ENCODE results near the gene PSORS1C1. TPM values are rescaled to one million over a fixed set of nuclear protein-coding genes. Genes with fewer than 3 reads are reported as not detected.

Gene PSORS1C1, protein sequence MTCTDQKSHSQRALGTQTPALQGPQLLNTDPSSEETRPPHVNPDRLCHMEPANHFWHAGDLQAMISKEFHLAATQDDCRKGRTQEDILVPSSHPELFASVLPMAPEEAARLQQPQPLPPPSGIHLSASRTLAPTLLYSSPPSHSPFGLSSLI
- total RNA-seq (2022; extraction: Qiagen RNA extraction) = 4.1 to 5.9 TPM (median 4.6 TPM) in 5 replicates

DNA sequence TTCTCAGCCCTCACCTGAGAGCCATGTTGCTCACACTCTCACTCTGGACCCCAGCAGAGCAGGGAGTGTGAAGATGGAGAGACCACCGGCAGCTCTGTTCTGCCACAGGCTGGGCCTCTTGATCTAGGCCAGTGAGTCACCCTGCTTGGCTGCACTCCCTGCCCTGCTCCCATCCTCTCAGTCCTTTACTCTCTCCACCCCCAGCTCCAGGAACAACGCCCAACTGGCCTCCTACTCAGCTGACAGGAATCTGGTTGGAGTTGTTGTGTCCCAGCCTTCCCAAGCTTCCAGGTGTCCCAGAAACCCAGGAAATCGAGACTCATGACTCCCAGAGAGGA is at the start of gene PSORS1C1:
PSORS1C1 (plus strand) TSS at position 260 of the 338 bp plus-strand sequence. CDS start 14,833 bp downstream, outside the sequence.

DNA sequence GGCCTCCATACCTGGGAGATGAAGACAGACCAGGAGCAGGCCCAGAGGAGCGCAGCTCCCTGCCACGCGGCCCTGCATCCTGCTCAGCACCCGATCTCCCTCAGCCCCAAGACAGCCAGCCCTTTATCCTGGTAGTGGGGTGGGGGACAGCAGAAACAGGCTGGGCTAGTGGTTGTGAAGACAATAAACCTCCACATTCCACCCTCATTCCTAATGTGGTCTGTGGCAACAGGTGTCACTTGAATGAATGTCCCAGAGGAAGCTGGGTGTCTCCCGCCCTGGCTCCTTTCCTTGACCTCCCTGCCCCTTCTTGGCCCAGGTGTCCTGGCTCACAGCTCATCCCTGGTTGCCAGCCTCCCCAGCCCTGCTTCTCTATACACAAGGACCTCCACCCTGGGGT is 2.1 kb upstream of the PSORS1C1 start, which contains the start of gene C6orf15:
C6orf15 (minus strand) TSS at position 98 of the 400 bp plus-strand sequence; CDS start at position 78, 20 bp downstream.

DNA sequence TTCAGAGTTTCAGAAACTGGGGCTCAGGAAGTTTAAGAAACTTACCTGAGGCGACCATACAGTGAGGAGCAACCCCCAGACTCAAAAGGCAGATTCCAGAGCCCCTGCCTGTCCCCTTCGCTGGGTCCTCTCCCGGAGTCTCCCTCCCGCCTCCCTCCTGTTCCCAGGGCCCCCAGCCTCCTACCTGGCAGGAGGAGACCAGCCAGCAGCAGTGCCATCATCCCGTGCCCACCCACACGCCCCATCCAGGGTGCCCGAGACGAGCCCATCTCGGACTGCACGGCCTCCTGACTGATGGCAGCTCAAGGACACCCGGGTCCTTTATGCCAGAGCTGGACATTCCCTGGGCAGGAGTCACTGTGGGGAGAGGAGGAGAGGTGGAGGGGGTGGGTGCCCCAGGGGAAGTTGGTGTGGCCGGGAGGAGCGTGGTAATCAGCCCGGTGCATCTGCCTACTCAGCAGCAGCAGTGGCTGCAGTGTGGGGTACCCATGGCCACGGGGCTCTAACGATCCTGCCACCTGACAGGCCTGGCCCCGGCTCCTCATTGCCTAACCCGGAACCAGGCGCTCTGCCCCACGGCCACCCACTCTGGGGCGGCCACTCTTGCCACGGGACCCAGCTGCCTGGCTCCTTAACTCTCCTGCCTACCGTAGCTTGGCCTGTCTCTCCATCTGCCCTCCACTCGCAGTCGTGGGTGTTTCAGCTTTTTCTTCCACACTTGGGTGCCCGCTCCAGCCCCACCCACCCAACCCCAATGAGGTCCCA is 5.7 kb downstream of the PSORS1C1 start, which contains the start of gene CDSN:
CDSN (minus strand) TSS at position 296 of the 765 bp plus-strand sequence; CDS start at position 269, 27 bp downstream.

DNA sequence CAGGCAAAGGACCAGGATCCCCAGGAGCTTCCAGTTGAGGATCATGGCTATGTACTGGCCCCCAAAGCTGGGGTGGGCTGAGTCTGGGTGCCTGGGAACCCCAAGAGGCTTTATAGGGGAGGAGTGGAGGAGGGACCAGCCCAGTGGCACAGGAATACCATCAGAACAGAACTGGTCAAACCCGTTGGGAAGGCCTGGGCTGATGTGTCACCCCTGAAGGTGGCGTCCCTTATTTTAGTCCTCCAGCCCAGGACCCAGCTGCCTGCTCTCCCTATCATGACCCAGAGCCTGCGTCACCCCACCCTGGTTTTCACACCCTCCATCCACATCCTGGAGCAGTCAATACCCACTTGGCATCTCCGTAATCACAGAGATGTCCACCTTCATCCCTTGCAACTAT is 24.4 kb downstream of the PSORS1C1 start, which contains the start of gene PSORS1C2:
PSORS1C2 (minus strand) TSS at position 85 of the 400 bp plus-strand sequence; CDS start at position 45, 40 bp downstream.

DNA sequence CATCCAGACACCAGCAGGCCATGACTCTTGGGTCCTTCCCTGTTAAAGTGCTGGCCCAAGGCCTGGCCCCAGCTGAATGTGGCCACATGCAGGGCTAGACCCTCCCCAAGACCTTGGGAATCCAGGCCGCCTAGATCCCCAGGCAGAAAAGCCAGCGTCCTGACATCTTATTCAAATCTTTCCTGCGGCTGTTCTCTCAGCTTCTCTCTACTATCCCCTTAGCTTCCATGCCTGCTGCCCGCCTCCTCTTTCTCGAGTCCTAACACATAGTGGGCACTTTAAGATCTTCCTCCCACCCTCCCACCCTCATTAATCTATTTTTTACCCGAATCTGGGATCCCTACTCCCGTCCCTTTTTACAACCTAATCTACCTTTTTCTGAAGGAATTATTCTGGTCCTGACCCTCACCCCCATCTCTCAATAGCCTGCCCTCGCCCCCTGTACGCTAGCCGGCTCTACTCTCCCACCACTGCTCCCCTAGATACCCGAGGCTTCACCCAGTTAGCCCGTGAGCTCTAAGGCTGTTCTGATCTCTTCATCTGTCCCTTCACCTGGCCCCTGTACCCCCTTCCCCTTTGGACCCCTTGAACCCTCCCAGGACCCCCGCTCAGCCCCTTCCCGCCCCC is 43.0 kb downstream of the PSORS1C1 start, which contains the start of gene CCHCR1:
CCHCR1 (minus strand) TSS at position 290 of the 627 bp plus-strand sequence; CDS start at position 88, 202 bp downstream.

DNA sequence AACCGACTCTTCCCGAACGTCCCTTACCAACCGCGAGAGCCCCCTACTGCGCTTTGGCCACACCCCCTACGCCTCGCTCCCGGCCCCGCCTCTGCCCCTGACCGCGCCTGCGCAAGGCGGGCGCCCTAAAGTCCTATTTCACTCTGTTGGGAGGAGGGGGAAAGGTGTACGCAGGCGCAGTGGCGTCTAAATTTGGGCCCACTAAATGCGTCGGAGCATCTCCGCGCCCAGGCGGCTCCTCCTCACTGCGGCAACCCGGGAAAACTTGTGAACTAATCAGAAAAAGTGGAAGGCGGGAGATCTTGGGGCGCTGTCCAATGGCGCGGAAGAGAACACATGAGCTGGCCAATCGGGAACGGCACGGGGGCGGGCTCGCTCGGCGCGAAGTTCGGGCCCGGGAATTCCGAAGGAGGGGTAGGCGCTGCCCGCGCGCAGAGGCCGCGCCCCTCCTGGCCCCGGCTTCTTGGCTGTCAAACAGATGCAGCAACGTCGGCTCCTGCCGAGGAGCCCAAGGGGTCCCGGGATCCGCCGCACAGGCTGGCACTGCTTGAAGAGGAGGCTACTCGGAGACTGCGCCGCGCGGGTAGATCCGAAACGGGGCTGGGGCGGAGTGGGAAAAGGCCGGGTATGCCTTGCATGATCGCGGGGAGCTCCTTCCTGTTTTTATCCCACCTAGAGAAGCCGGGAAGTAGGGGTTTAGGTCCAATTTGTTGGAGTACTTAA is 43.7 kb downstream of the PSORS1C1 start, which contains the start of gene TCF19:
TCF19 (plus strand) TSS at position 450 of the 723 bp plus-strand sequence. CDS start 881 bp downstream, outside the sequence.

DNA sequence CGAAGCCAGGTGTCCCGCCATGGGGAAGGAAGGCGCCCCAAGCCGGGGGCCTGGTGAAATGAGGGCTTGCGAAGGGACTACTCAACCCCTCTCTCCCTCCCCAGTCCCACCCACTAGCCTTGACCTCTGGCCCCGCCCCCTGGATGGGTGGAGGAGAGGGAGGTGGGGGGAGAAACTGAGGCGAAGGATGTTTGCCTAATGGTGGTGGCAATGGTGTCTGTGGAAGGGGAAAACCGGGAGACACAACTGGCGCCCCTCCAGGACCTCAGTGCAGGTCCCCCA is 55.9 kb downstream of the PSORS1C1 start, which contains the start of gene POU5F1:
POU5F1 (minus strand) TSS at position 83 of the 282 bp plus-strand sequence; CDS start at position 21, 62 bp downstream.

Other genes starting within 250 kb of the PSORS1C1 start
- gene DDR1, start 230.3 kb upstream of the PSORS1C1 start, total RNA-seq (2022; extraction: Qiagen RNA extraction) = 56.9 to 64.4 TPM (median 63.5 TPM) in 5 replicates
- gene GTF2H4, start 206.6 kb upstream of the PSORS1C1 start, total RNA-seq (2022; extraction: Qiagen RNA extraction) = 16.1 to 21.6 TPM (median 19.1 TPM) in 5 replicates
- 14.1 to 15.9 TPM (median 15.6 TPM) in 5 replicates for gene VARS2, start 200.6 kb upstream of the PSORS1C1 start, total RNA-seq (2022; extraction: Qiagen RNA extraction)
- gene SFTA2, start 182.6 kb upstream of the PSORS1C1 start, total RNA-seq (2022; extraction: Qiagen RNA extraction) = 0.19 to 0.38 TPM (median 0.24 TPM) in 3 of 5 replicates, not detected in the others
- 0.09 to 0.17 TPM (median 0.10 TPM) in 5 replicates for gene MUCL3, start 173.8 kb upstream of the PSORS1C1 start, total RNA-seq (2022; extraction: Qiagen RNA extraction)
- gene MUC21, start 131.1 kb upstream of the PSORS1C1 start, total RNA-seq (2022; extraction: Qiagen RNA extraction) = 0.03 to 0.04 TPM in 2 of 5 replicates, not detected in the others
- 0.01 to 0.03 TPM (median 0.02 TPM) in 5 replicates for gene MUC22, start 104.3 kb upstream of the PSORS1C1 start, total RNA-seq (2022; extraction: Qiagen RNA extraction)
- gene C6orf15, start 2.2 kb upstream of the PSORS1C1 start, total RNA-seq (2022; extraction: Qiagen RNA extraction) = not detected in 5 replicates
- 0.03 to 0.06 TPM (median 0.05 TPM) in 4 of 5 replicates, not detected in the other for gene CDSN, start 5.6 kb downstream of the PSORS1C1 start, total RNA-seq (2022; extraction: Qiagen RNA extraction)
- 0.08 TPM in 1 of 5 replicates, not detected in the others for gene PSORS1C2, start 24.3 kb downstream of the PSORS1C1 start, total RNA-seq (2022; extraction: Qiagen RNA extraction)
- 6.0 to 8.3 TPM (median 7.1 TPM) in 5 replicates for gene CCHCR1, start 43.0 kb downstream of the PSORS1C1 start, total RNA-seq (2022; extraction: Qiagen RNA extraction)
- gene TCF19, start 43.8 kb downstream of the PSORS1C1 start, total RNA-seq (2022; extraction: Qiagen RNA extraction) = 13.3 to 15.2 TPM (median 14.2 TPM) in 5 replicates
- gene POU5F1, start 55.9 kb downstream of the PSORS1C1 start, total RNA-seq (2022; extraction: Qiagen RNA extraction) = 10.9 to 14.9 TPM (median 11.3 TPM) in 5 replicates
- 47.6 to 56.8 TPM (median 53.0 TPM) in 5 replicates for gene HLA-C, start 157.3 kb downstream of the PSORS1C1 start, total RNA-seq (2022; extraction: Qiagen RNA extraction)
- gene HLA-B, start 242.4 kb downstream of the PSORS1C1 start, total RNA-seq (2022; extraction: Qiagen RNA extraction) = 18.9 to 30.6 TPM (median 26.0 TPM) in 5 replicates